ENCODE measurements around the gene PPP1R9A. TPM values are rescaled to one million over a fixed set of nuclear protein-coding genes. Genes with fewer than 3 reads are reported as not detected.

The PPP1R9A gene
- total and polyA plus RNA-seq, 4 donors = 1.2 to 12.0 (median 4.5) TPM

DNA sequence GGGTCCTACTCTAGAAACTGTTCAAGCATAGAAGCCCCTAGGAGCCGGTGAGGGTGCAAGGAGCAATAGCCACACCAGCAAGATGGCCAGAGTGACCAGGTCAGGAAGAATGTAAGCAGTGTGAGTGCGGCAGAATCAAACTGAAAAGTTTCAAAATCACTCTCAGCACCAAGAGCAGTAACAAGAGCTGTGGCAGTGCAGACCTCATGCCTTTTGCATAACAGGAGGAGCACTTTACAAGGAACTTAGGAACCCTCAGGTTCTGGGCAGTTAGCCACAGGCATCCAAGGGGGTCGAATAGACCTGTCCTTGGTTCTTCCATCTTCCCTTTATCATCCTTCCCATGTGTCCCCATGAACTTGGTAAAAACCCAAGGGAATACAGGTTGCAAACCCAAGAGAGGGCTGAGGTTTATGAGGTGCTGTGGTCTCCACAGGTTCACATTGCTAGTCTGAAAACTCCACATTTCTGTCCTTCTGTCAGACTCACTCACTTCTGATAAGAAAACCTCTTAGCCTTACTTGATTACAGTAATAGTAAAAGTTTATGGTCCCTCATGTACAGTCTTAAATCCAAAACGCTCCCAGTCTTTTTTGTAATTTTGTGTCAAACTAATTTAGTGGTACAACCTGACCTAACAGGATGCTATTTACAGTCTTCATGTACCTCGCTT, 338.6 kb downstream of the PPP1R9A start:
- H3K4me1 ChIP-seq (ENCODE audit: control insufficient read depth in 1 of 2, insufficient read depth in 2 of 2, low read length in 2 of 2) = no peaks in the 10 kb centered on the region
- no peaks in the 10 kb centered on the region for H3K36me3 ChIP-seq (ENCODE audit: control insufficient read depth in 1 of 2, insufficient read depth in 2 of 2, low read length in 1 of 2)
- DNase-seq (no peak), ATAC-seq (ENCODE audit: low FRiP score) (no peak)
- 80 to 81% methylated on average over 5 of the region's 5 CpGs for WGBS, 2 donors
- H3K4me3 ChIP-seq (ENCODE audit: low read length in 2 of 2) = no peak overlapping the region
- no peaks in the 10 kb centered on the region for H3K27me3 ChIP-seq (ENCODE audit: control insufficient read depth in 1 of 2, insufficient read depth in 2 of 2, low read length in 1 of 2)
- intact Hi-C loops (cut with DNase I) = loop anchor here (5.0 to 10.0 kb wide), 2 partner anchors 791 to 799 kb away; no protein-coding TSS in a partner anchor
- H3K9me3 ChIP-seq (ENCODE audit: control insufficient read depth, low read length) = no peaks in the 10 kb centered on the region
- H3K27ac ChIP-seq (ENCODE audit: low read depth in 1 of 2, low read length in 2 of 2) = no peak overlapping the region

- ATAC-seq (ENCODE audit: low FRiP score) (peak; percentile 77), DNase-seq (no peak)
- Histone ChIP-seq H3K4me1 (ENCODE audit: control insufficient read depth in 1 of 2, insufficient read depth in 2 of 2, low read length in 2 of 2) (no peaks in the 10 kb centered on the region), H3K27ac (ENCODE audit: low read depth in 1 of 2, low read length in 2 of 2) (no peak overlapping the region), H3K9me3 (ENCODE audit: control insufficient read depth, low read length) (no peaks in the 10 kb centered on the region), H3K36me3 (ENCODE audit: control insufficient read depth in 1 of 2, insufficient read depth in 2 of 2, low read length in 1 of 2) (no peaks in the 10 kb centered on the region), H3K27me3 (ENCODE audit: control insufficient read depth in 1 of 2, insufficient read depth in 2 of 2, low read length in 1 of 2) (no peaks in the 10 kb centered on the region), H3K4me3 (ENCODE audit: low read length in 2 of 2) (no peak overlapping the region)
- 2% methylated on average over 5 of the region's 5 CpGs for WGBS, 2 donors
- intact Hi-C loops (cut with DNase I) = loop anchor here (5.0 to 10.0 kb wide), 2 partner anchors 792 to 800 kb away; no protein-coding TSS in a partner anchor
Measured at GRCh38 chr7:95246831-95247370, 339.5 kb downstream of the PPP1R9A start.

- Histone ChIP-seq H3K36me3 (ENCODE audit: control insufficient read depth in 1 of 2, insufficient read depth in 2 of 2, low read length in 1 of 2) (no peaks in the 10 kb centered on the region), H3K9me3 (ENCODE audit: control insufficient read depth, low read length) (no peaks in the 10 kb centered on the region), H3K27ac (ENCODE audit: low read depth in 1 of 2, low read length in 2 of 2) (no peak overlapping the region), H3K4me3 (ENCODE audit: low read length in 2 of 2) (no peak overlapping the region), H3K4me1 (ENCODE audit: control insufficient read depth in 1 of 2, insufficient read depth in 2 of 2, low read length in 2 of 2) (no peaks in the 10 kb centered on the region), H3K27me3 (ENCODE audit: control insufficient read depth in 1 of 2, insufficient read depth in 2 of 2, low read length in 1 of 2) (no peaks in the 10 kb centered on the region)
- DNase-seq = no peak
- intact Hi-C loops (cut with DNase I) = no loop called here
- WGBS, 2 donors = 74 to 81% methylated on average over 6 of the region's 6 CpGs
- ATAC-seq (ENCODE audit: low FRiP score) = no peak
Measured at GRCh38 chr7:95250571-95250970, 343.2 kb downstream of the PPP1R9A start.

- DNase-seq (no peak), ATAC-seq (ENCODE audit: low FRiP score) (no peak)
- Histone ChIP-seq H3K4me1 (ENCODE audit: control insufficient read depth in 1 of 2, insufficient read depth in 2 of 2, low read length in 2 of 2) (no peaks in the 10 kb centered on the region), H3K4me3 (ENCODE audit: low read length in 2 of 2) (no peak overlapping the region), H3K36me3 (ENCODE audit: control insufficient read depth in 1 of 2, insufficient read depth in 2 of 2, low read length in 1 of 2) (no peaks in the 10 kb centered on the region), H3K27me3 (ENCODE audit: control insufficient read depth in 1 of 2, insufficient read depth in 2 of 2, low read length in 1 of 2) (no peaks in the 10 kb centered on the region), H3K27ac (ENCODE audit: low read depth in 1 of 2, low read length in 2 of 2) (no peak overlapping the region), H3K9me3 (ENCODE audit: control insufficient read depth, low read length) (no peaks in the 10 kb centered on the region)
- WGBS, 2 donors = 70 to 79% methylated on average over 1 of the region's 1 CpG
- intact Hi-C loops (cut with DNase I) = no loop called here
Measured at GRCh38 chr7:95251966-95252365, 344.6 kb downstream of the PPP1R9A start.

DNA sequence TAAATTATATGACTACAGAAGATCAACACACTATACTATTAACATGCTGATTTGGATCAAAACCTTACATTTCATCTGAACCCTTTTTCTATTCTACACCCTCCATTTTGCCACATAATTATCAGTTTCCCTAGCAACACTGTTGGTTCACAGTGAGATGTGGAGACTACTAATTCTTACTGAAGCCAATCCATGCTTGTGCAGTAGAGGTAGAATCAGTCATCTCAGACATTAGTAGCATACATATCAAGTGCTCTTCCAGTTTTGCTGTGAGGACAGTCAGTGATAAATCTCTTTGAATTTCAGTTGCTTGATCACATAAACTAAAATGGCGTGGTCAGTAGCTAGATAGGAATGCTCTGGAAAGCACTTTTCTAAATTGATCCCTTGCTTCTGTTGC, 346.6 kb downstream of the PPP1R9A start:
- no peaks in the 10 kb centered on the region for H3K36me3 ChIP-seq (ENCODE audit: control insufficient read depth in 1 of 2, insufficient read depth in 2 of 2, low read length in 1 of 2)
- no peaks in the 10 kb centered on the region for H3K27me3 ChIP-seq (ENCODE audit: control insufficient read depth in 1 of 2, insufficient read depth in 2 of 2, low read length in 1 of 2)
- H3K9me3 ChIP-seq (ENCODE audit: control insufficient read depth, low read length) = no peaks in the 10 kb centered on the region
- DNase-seq = no peak
- 92 to 99% methylated on average over 1 of the region's 1 CpG for WGBS, 2 donors
- no peak overlapping the region for H3K27ac ChIP-seq (ENCODE audit: low read depth in 1 of 2, low read length in 2 of 2)
- intact Hi-C loops (cut with DNase I) = no loop called here
- H3K4me1 ChIP-seq (ENCODE audit: control insufficient read depth in 1 of 2, insufficient read depth in 2 of 2, low read length in 2 of 2) = no peaks in the 10 kb centered on the region
- no peak for ATAC-seq (ENCODE audit: low FRiP score)
- H3K4me3 ChIP-seq (ENCODE audit: low read length in 2 of 2) = no peak overlapping the region

- no peaks in the 10 kb centered on the region for H3K4me1 ChIP-seq (ENCODE audit: control insufficient read depth in 1 of 2, insufficient read depth in 2 of 2, low read length in 2 of 2)
- H3K27me3 ChIP-seq (ENCODE audit: control insufficient read depth in 1 of 2, insufficient read depth in 2 of 2, low read length in 1 of 2) = no peaks in the 10 kb centered on the region
- H3K27ac ChIP-seq (ENCODE audit: low read depth in 1 of 2, low read length in 2 of 2) = no peak overlapping the region
- DNase-seq = no peak
- H3K9me3 ChIP-seq (ENCODE audit: control insufficient read depth, low read length) = no peaks in the 10 kb centered on the region
- intact Hi-C loops (cut with DNase I) = no loop called here
- no peak overlapping the region for H3K4me3 ChIP-seq (ENCODE audit: low read length in 2 of 2)
- ATAC-seq (ENCODE audit: low FRiP score) = no peak
- H3K36me3 ChIP-seq (ENCODE audit: control insufficient read depth in 1 of 2, insufficient read depth in 2 of 2, low read length in 1 of 2) = no peaks in the 10 kb centered on the region
Measured at GRCh38 chr7:95255691-95256090, 348.3 kb downstream of the PPP1R9A start.

GRCh38 chr7:95261895-95262415, 354.6 kb downstream of the PPP1R9A start:
- H3K4me1 ChIP-seq (ENCODE audit: control insufficient read depth in 1 of 2, insufficient read depth in 2 of 2, low read length in 2 of 2) = no peaks in the 10 kb centered on the region
- no peak for ATAC-seq (ENCODE audit: low FRiP score)
- H3K4me3 ChIP-seq (ENCODE audit: low read length in 2 of 2) = no peak overlapping the region
- H3K27me3 ChIP-seq (ENCODE audit: control insufficient read depth in 1 of 2, insufficient read depth in 2 of 2, low read length in 1 of 2) = no peaks in the 10 kb centered on the region
- H3K9me3 ChIP-seq (ENCODE audit: control insufficient read depth, low read length) = no peaks in the 10 kb centered on the region
- no peak for DNase-seq
- no peak overlapping the region for H3K27ac ChIP-seq (ENCODE audit: low read depth in 1 of 2, low read length in 2 of 2)
- intact Hi-C loops (cut with DNase I) = no loop called here
- no peaks in the 10 kb centered on the region for H3K36me3 ChIP-seq (ENCODE audit: control insufficient read depth in 1 of 2, insufficient read depth in 2 of 2, low read length in 1 of 2)

DNA sequence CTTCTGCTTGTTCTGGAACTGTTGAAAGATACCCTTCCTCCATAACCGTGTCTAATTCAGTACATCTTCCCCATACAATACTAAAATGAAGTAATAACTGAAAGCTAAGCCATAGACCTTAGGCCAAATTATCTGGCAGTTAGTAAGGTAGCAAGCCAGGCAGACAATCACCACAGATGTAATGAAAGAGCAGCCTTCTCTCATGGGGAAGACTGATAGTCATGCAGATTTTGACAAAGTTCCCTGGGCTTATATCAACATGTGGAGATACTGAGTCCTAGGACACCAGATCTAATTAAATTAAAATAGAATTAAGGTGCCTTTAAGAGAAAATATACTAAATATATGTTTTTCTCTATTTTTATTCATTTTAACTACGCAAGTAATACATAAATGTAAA, 355.5 kb downstream of the PPP1R9A start:
- no peak overlapping the region for H3K27ac ChIP-seq (ENCODE audit: low read depth in 1 of 2, low read length in 2 of 2)
- H3K9me3 ChIP-seq (ENCODE audit: control insufficient read depth, low read length) = no peaks in the 10 kb centered on the region
- no peaks in the 10 kb centered on the region for H3K27me3 ChIP-seq (ENCODE audit: control insufficient read depth in 1 of 2, insufficient read depth in 2 of 2, low read length in 1 of 2)
- no peaks in the 10 kb centered on the region for H3K4me1 ChIP-seq (ENCODE audit: control insufficient read depth in 1 of 2, insufficient read depth in 2 of 2, low read length in 2 of 2)
- no peak overlapping the region for H3K4me3 ChIP-seq (ENCODE audit: low read length in 2 of 2)
- 94 to 100% methylated on average over 2 of the region's 2 CpGs for WGBS, 2 donors
- intact Hi-C loops (cut with DNase I) = no loop called here
- DNase-seq (no peak), ATAC-seq (ENCODE audit: low FRiP score) (no peak)
- no peaks in the 10 kb centered on the region for H3K36me3 ChIP-seq (ENCODE audit: control insufficient read depth in 1 of 2, insufficient read depth in 2 of 2, low read length in 1 of 2)

DNA sequence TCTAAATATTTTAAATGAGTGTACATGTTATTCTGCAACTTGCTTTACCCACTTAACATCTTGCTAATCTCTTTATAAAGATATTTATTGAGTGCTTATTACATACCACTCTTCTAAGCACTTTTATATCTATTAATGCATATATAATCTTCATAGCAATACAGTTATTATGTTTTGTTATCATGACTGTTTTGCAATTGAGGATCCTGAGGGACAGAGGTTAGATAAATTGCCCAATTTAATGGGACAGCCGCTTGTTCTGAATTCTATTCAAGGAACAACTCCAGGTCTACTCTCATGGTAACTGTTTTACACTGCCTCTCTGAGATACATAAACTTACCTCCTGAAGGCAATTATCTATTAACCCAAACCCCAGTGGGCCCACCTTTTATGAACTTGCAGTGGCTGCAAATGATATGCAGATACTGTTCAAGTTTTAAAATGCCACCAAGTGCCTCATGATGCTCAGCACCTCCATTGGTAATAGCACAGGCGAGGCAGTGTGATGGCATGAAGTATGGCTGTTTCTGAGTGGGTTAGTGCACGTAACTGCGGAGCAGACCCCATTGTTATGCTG, 356.5 kb downstream of the PPP1R9A start:
- no peaks in the 10 kb centered on the region for H3K9me3 ChIP-seq (ENCODE audit: control insufficient read depth, low read length)
- no peaks in the 10 kb centered on the region for H3K36me3 ChIP-seq (ENCODE audit: control insufficient read depth in 1 of 2, insufficient read depth in 2 of 2, low read length in 1 of 2)
- intact Hi-C loops (cut with DNase I) = no loop called here
- H3K27me3 ChIP-seq (ENCODE audit: control insufficient read depth in 1 of 2, insufficient read depth in 2 of 2, low read length in 1 of 2) = no peaks in the 10 kb centered on the region
- no peak for DNase-seq
- 66% methylated on average over 4 of the region's 4 CpGs for WGBS, 2 donors
- no peak overlapping the region for H3K4me3 ChIP-seq (ENCODE audit: low read length in 2 of 2)
- no peak overlapping the region for H3K27ac ChIP-seq (ENCODE audit: low read depth in 1 of 2, low read length in 2 of 2)
- ATAC-seq (ENCODE audit: low FRiP score) = no peak
- no peaks in the 10 kb centered on the region for H3K4me1 ChIP-seq (ENCODE audit: control insufficient read depth in 1 of 2, insufficient read depth in 2 of 2, low read length in 2 of 2)
